Measurements from ENCODE around the gene TBC1D21. TPM values are rescaled to one million over a fixed set of nuclear protein-coding genes. Genes with fewer than 3 reads are reported as not detected.

Gene TBC1D21
- total RNA-seq, 1 experiment from 2014 or later: not detected

DNA sequence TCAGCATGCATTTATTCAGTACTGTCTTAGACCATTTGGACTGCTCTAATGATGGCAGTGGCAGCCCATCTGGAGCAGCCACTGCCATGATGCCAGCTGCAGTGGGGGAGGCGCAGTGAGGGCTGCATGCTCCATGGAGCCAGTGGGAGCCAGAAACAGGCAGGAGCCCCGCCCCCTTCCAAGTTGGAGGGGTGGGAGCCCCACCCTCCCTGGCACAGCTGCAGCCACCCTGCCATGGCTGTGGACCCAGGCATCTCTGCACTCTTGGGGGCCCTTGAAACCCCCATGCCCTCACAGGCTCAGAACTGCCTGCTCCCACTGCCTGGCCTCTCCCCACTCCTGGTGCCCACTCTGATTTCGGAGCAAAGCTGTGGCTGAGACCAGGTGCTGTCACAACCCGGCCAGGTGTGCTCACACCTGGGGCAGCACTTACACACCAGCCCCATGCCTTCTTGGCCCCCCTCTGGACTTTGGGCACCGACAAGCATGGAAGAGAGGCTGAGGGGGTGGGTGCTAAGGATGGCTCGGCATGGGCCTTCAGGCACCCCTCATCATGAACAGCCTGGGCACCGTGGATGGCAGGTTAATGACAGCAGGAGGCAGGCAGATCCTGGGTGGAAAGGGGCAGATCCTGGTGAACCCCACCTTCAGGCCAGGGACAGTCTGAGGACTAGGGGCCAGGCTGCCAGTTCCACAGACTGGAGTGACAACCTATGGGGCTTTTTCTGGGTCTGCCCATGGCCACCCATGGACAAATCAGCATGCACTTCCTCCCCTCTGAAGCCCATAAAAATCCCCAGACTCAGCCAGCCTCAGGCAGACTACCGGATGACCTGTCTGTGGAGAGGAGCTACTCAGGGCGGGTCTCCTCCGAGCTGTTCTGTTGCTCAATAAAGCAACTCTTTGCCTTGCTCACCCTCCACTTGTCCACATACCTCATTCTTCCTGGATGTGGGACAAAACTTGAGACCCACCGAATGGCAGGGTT, 18.3 kb downstream of the TBC1D21 start:
- Mint-ChIP-seq H3K27ac (ENCODE audit: low read depth, unreplicated experiment) (no peak overlapping the region), H3K4me1 (ENCODE audit: insufficient read depth, unreplicated experiment) (no peaks in the 10 kb centered on the region), H3K27me3 (ENCODE audit: insufficient read depth, unreplicated experiment) (peaks cover 28% of the 10 kb centered on the region), H3K4me3 (ENCODE audit: unreplicated experiment) (no peak overlapping the region), H3K36me3 (ENCODE audit: insufficient read depth, unreplicated experiment) (no peaks in the 10 kb centered on the region), H3K9me3 (ENCODE audit: unreplicated experiment) (no peaks in the 10 kb centered on the region)
- BruUV-seq (replicated peaks): no TSS peak
- TF ChIP-seq CTCF (IDR thresholded peaks at IDR 0.05; ENCODE audit: unreplicated experiment): no peak
- POLR2A ChIA-PET: interaction anchor here (0.6 kb wide), 2 partner anchors 8 to 11 kb away, joined by 3 to 5 read pairs; no protein-coding TSS in a partner anchor
- CTCF ChIA-PET: interaction anchor here (1.5 to 1.9 kb wide), 2 partner anchors 17 to 18 kb away, joined by 3 to 6 read pairs; partner anchors contain the start of gene TBC1D21
- DNase-seq (ENCODE audit: unreplicated experiment): no peak
- intact Hi-C loops (cut with micrococcal nuclease): no loop called here

DNA sequence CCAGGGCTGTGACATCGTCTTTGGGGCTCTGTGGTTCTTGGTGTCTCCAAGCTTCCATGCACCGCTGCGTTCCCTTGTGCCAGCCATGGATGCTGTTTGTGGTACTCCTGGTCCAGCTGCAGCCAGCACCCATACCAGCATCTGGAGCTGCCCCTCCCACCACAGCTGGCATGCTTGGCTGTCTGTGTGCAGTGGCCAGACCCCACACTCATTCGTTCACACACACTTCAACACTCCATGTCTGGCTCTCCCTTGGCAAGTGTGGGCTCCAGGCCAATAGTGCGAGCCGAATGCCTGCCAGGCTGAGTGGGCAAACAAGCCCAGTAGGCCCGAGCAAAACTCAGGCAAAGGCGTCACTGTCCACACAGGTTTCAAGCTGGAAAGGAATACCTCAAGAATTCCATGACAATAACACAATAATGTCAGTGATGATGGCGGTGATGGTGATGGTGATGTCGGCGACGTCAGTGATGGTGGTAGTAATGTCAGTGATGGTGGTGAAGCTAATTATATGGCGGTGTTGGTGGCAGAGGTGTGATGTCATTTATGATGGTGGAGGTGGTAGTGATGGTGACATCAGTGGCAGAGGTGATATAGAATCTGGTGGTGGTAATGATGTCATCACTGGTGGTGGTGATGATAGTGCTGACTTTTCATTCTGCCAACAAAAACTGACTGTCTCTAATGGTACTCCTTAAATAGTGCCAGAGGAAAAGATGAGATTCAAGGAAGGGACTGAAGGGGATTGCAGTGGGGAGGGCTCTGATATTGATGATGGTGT, 19.3 kb downstream of the TBC1D21 start:
- POLR2A ChIA-PET: interaction anchor here (0.6 kb wide), 1 partner anchor 12 kb away, joined by 3 read pairs; no protein-coding TSS in a partner anchor

GRCh38 chr15:73894133-73894814, 20.9 kb downstream of the TBC1D21 start:
- no peaks in the 10 kb centered on the region for H3K4me1 Mint-ChIP-seq (ENCODE audit: insufficient read depth, unreplicated experiment)
- TF ChIP-seq CTCF (IDR thresholded peaks at IDR 0.05; ENCODE audit: unreplicated experiment): no peak
- no TSS peak for BruUV-seq (replicated peaks)
- ChIA-PET CTCF (interaction anchor here (0.6 to 2.9 kb wide), 6 partner anchors 13 to 260 kb away, joined by 3 to 11 read pairs (median 4); partner anchors contain the start of gene TBC1D21), POLR2A (no interaction called here)
- no peaks in the 10 kb centered on the region for H3K36me3 Mint-ChIP-seq (ENCODE audit: insufficient read depth, unreplicated experiment)
- no peak for DNase-seq (ENCODE audit: unreplicated experiment)
- intact Hi-C loops (cut with micrococcal nuclease): no loop called here
- H3K27me3 Mint-ChIP-seq (ENCODE audit: insufficient read depth, unreplicated experiment): peaks cover 16% of the 10 kb centered on the region
- no peak overlapping the region for H3K27ac Mint-ChIP-seq (ENCODE audit: low read depth, unreplicated experiment)
- H3K4me3 Mint-ChIP-seq (ENCODE audit: unreplicated experiment): no peak overlapping the region
- H3K9me3 Mint-ChIP-seq (ENCODE audit: unreplicated experiment): no peaks in the 10 kb centered on the region

More for the DNA sequence above, 19.3 kb downstream of the TBC1D21 start:
- no peaks in the 10 kb centered on the region for H3K36me3 Mint-ChIP-seq (ENCODE audit: insufficient read depth, unreplicated experiment)
- no peaks in the 10 kb centered on the region for H3K9me3 Mint-ChIP-seq (ENCODE audit: unreplicated experiment)
- H3K27ac Mint-ChIP-seq (ENCODE audit: low read depth, unreplicated experiment): no peak overlapping the region
- H3K4me3 Mint-ChIP-seq (ENCODE audit: unreplicated experiment): no peak overlapping the region
- BruUV-seq (replicated peaks): no TSS peak
- no peak for DNase-seq (ENCODE audit: unreplicated experiment)
- intact Hi-C loops (cut with micrococcal nuclease): no loop called here
- H3K27me3 Mint-ChIP-seq (ENCODE audit: insufficient read depth, unreplicated experiment): peaks cover 28% of the 10 kb centered on the region
- CTCF ChIA-PET: interaction anchor here (1.5 to 2.2 kb wide), 3 partner anchors 17 to 20 kb away, joined by 4 to 8 read pairs (median 6); partner anchors contain the start of gene TBC1D21
- TF ChIP-seq CTCF (IDR thresholded peaks at IDR 0.05; ENCODE audit: unreplicated experiment): no peak
- H3K4me1 Mint-ChIP-seq (ENCODE audit: insufficient read depth, unreplicated experiment): no peaks in the 10 kb centered on the region
